ELF-1 (cell line): ENCODE measurements around the gene PLCG2.
A peak's percentile ranks its signal among the peaks of the same experiment; 100 is the strongest.
"Not testable (repeated sequence)": the region's sequence is repeated elsewhere in the genome, so short reads cannot be mapped to it uniquely, and the experiment has no call there.

Experiments
- DNase-seq: peaks from one replicate; pipeline ENCODE4 v3.0.0-alpha.2; 2016; ENCODE audit warnings: low read depth, low spot score

The PLCG2 gene

DNA sequence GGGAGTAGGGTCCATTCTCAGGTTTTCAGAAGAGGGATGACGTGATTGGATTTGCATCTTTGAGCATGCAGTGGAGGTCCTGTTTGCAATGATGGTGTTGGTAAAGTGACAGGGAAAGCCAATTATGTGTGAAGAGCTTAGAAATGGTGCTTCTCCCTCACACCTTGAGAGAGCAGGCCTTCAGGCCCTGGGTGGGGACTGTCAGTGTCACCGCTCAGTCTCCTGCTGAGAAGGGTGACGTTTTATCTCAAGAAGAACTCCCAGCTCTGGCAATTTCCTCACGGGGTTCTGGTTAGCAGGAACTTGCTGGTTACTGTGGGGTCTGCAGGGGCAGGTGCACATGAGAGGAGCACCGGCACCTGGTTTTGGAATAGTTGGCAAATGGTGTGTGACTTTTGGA lies 11.2 kb downstream of the PLCG2 start:
- DNase-seq: no peak

DNA sequence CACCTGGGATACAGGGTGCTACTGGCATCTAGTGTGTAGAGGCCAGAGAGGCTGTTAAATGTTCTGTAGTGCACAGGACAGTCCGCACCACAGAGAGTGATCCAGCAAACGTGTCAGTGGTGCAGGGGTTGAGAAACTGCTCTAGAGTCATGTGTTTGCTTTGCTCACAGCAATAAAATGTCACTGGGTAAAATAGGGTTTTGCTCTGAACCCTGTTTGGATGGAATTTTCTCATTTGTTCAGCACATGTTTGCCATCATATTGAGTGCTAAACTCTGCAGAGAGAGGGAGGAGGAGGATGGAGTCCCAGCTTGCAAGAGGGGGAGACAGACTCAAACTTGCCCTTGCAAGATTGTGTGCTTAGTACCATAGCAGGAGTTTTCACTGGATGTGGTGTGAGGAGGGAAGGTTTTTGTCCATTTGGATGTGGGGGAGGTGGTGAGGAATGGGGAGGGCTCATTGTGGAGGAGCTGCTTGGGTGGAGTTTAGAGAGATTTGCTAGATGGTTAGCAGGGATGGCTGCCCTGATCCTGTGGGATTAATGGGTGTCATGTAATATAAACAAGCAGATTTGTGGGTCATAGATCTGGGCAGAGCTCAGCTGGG lies 11.8 kb downstream of the PLCG2 start:
- DNase-seq: no peak

- no peak for DNase-seq
Observed at GRCh38 chr16:81792828-81793227, 13.7 kb downstream of the PLCG2 start.

DNA sequence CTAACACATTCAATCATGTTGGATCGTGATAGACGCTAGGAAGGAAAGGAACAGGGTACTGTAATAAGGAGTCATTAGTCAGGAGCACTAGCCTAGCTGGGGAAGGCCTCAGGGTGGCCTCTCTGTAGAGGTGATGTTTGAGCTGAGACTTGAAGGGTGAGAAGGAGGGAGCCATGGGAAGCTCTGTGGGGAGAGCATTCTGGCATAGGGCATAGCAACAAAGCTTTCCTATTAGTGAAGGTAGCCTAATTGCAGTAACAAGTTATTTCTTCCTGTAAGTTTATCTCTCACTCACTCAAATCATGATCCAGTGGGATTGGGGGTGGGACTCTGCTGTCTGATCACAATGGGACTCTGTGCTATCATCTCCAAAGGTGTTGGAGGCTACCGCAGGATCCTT lies 16.1 kb downstream of the PLCG2 start:
- no peak for DNase-seq

DNA sequence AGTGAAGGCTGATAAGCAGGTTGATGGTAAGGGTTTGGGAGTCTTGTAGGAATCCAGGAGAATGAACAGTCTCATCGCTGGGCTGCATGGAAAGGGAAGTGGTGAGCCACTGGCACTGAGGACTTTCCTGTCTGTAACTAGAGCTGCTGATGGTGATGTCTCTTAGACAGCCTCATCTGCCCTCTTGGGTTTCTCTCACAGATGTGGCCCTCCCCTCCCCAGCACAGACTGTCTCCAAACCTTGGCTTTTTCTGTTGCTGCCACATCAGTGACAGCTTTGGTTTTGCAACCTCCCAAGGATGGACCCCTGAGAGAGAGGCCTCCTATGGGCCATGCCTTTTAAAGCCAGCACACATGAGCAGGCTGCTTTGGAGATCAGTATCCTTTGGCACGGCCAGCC lies 16.9 kb downstream of the PLCG2 start:
- no peak for DNase-seq

- no peak for DNase-seq
Observed at GRCh38 chr16:81796583-81797346, 17.7 kb downstream of the PLCG2 start.

DNA sequence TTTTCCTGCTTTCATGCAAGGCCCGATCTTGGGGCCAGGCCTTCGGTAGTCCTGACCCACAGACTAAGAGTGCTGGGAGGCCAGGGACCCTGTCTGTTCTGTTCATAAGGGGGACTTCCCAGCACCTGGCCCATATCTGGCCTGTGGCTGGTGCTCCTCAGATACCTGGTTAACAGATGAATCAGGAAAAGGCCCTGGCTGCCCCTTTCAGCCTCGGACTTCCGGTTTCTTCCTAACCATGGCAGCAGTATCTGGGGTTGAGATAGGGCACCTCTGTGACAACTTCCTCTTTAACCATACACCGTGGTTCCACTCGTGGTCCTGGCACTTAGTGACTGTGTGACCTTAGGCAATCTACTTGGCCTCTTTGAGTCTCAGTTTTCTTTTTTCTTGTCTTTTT lies 18.4 kb downstream of the PLCG2 start:
- no peak for DNase-seq

GRCh38 chr16:81798311-81799137 lies 19.4 kb downstream of the PLCG2 start:
- peak; percentile 20 for DNase-seq

DNA sequence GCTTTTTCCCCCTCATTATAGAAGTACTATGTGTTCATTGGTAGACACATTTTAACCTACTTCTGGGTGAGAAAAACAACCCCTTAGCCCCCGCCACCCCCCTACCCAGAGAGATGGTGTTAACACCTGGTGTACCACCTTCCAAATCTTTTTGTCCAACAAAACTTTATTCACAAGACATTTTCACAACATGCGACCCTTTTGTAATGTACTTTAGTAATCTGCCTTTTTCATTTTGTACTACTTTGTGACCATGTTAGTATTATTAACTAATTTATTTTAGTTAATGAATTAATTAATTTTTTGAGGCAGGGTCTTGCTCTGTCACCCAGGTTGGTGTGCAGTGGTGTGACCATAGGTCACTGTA lies 20.0 kb downstream of the PLCG2 start:
- DNase-seq: no peak

DNA sequence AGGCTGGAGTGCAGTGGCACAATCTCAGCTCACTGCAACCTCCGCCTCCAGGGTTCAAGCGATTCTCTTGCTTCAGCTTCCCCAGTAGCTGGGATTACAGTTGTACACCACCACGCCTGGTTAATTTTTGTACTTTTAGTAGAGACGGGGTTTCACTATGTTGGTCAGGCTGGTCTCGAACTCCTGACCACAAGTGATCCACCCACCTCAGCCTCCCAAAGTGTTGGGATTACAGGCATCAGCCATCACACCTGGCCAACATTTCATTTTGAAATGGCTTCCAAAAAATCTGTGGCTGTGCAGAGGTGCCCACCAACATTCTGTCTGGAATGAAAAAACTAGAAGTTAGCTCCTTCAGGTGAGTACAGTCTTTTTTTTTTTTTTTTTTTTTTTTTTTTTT lies 22.6 kb downstream of the PLCG2 start:
- not testable (repeated sequence) for DNase-seq

- DNase-seq: no peak
Observed at GRCh38 chr16:81803332-81803731, 24.2 kb downstream of the PLCG2 start.

DNA sequence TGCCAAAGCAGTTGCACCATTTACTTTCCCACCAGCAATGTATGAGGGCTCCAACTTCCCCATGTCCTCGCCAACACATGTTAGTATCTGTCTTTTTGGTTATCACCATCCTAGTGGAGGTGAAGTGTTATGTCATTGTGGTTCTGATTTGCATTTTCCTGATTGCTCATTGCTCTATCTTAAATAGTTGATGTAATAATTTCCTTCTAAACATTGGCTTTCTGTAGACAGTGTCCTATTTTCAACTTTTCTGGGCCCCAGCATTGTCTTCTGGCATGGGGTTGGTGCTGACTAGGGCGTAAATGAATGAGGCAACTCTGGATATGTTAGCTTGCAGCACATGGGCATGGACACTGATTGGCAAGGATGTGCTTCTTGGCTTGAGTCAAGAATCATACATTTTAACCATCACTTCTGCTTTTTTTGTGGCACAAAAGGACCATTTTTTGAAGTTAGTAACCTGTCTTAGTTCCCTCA lies 25.1 kb downstream of the PLCG2 start:
- DNase-seq: no peak

DNA sequence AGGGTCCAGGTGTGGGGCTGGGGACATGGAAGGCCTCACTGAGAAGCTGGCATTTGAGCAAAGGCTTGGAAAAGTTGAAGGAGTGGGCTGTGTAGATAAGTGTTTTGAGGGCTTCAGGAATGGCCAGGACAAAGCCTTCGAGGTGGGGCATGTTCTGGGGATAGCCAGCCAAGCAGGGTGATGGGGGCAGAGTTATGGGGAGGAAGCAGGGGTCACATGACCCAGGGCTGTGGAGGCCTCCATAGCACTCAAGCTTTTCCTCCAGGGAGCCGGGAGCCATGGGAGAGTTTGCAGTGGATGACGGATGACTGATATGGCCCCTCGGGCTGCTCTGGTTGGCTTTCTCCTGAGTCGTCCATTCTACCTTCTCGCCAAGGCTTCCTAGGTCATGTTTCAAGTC lies 27.6 kb downstream of the PLCG2 start:
- DNase-seq: no peak

DNA sequence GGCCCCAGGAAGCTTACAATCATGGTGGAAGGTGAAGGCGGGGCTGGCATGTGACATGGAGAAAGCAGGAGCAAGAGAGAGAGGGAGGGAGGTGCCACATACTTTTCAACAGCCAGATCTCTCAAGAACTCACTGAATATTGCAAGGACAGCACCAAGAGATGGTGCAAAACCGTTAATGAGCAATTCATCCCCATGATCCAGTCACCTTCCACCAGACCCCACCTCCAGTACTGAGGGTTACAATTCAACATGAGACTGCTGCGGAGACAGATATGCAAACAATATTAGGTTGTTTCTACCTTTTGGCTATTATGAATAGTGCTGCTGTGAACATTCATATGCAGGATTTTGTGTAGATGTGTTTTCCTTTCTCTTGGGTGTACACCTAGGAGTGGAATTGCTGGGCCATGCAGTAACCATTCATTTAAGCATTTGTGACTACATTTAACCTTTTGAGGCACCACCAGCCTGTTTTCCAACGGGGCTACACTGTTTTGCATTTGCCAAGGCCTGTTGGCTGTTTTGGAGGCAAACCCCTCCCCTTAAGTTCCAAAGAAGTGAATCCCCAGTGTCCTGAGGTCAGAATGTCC lies 28.8 kb downstream of the PLCG2 start:
- DNase-seq: no peak

DNA sequence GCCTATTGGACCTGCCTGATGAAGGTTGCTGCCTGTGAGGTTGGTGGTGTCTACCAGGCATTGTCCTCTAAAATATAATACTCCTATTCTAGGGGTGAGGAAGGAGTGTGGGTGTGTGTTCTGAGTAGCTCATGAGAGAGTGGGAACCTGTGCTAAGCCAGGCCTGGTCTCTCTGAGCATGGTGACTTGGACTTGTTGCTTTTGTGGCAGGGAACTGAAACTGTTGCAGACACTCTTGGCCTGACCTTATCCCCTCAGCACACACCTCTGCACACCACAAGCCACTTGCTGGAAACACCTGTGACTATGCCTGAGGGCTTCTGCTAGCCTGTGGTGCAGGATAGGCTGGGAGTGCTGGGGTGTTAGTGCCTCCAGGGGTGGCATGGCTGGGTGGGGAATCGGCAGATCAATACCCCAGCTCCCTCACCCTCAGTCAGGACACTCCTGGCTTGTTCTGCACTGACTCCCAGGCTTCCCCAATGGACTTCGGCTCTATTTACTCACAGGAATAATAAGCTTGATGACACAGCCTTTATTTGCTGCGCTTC lies 29.9 kb downstream of the PLCG2 start:
- DNase-seq: no peak

GRCh38 chr16:81809567-81809966 lies 30.5 kb downstream of the PLCG2 start:
- no peak for DNase-seq

DNA sequence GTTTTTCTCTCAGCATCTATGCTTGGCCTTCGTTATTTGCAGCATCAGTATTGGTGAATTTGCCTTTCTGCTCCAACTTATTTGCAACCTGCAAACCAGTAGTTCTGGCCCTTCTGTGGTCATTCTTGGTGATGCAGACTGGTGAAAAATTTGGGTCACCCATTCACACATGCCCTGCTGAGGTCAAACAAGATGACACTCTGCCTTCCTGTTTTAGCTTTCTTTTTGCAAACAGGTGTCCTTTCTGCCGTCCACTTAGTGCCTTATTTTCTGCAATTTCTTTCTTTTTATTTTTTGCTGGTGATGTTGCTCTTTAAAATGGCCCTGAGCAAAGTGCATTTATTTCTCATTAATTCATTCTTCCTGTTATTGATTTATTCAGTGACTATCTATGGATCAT lies 31.3 kb downstream of the PLCG2 start:
- DNase-seq: no peak

GRCh38 chr16:81810894-81811538 lies 31.9 kb downstream of the PLCG2 start:
- DNase-seq: no peak

- DNase-seq: no peak
Observed at GRCh38 chr16:81813648-81814047, 34.6 kb downstream of the PLCG2 start.

DNA sequence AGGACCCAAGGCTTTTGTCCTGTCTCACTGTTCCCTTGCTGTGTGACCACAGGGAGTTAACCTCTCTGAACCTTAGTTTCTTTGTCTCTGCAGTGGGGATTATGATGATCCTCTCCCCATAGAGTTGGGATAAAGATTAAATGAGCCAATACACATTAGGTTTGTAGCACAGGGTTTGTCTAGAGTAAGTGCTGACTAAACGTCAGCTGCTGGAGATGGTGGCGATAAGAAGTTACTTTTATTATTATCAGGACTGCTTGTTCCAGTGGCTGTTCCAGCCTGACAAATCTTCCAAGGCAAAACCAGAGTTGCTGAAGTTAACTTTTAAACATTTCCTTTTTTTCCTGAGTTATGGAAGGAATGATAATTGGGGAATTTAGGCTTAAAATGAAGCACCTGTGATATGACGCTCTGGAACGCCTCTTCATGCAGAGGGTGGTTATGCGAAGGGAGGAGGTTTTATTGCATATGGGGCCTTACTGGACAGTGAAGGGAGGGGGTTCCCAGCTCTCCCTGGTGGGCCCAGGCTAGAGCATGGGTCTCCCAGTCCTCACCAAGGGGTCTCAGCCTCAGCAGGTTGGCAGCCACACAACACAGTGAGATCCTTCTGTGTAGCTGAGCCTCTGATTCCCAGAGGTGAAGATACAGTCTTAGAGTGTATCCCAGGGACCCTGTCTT lies 35.8 kb downstream of the PLCG2 start:
- DNase-seq: no peak

GRCh38 chr16:81815429-81815766 lies 36.3 kb downstream of the PLCG2 start:
- peak; percentile 57 for DNase-seq
